Activated CD8-positive, alpha-beta T cell treated with anti-CD3 and anti-CD28 coated beads for 36 hours (primary cell): ENCODE measurements around the gene FSD2. TPM values are rescaled to one million over a fixed set of nuclear protein-coding genes. Genes with fewer than 3 reads are reported as not detected.
"Not testable (repeated sequence)": the region's sequence is repeated elsewhere in the genome, so short reads cannot be mapped to it uniquely, and the experiment has no call there.

Experiments
- ATAC-seq: fragments of 200-7000 bp; cut with Tn5 transposase; one replicate; pipeline ENCODE4 v1.10.0; 2021; ENCODE audit warnings: mild to moderate bottlenecking, moderate library complexity
- CTCF ChIA-PET: fragments of 350-600 bp; sonication (Branson Sonifier 250); formaldehyde crosslinking; loops from one replicate; lab custom pipeline; 2021; ENCODE audit warnings: antibody characterized with exemption; lab: Charles Lee
- POLR2A ChIA-PET: fragments of 350-600 bp; sonication (Branson Sonifier 250); formaldehyde crosslinking; loops from one replicate; lab custom pipeline; 2021; ENCODE audit warnings: antibody characterized with exemption; lab: Charles Lee
- DNase-seq: peaks from one replicate; pipeline ENCODE4 v3.0.0-alpha.2; 2020
- H3K27ac Mint-ChIP-seq: one replicate; pipeline ENCODE4 v1.8.0; 2021; ENCODE audit warnings: mild to moderate bottlenecking, mixed read lengths
- H3K27me3 Mint-ChIP-seq: one replicate; pipeline ENCODE4 v1.8.0; 2021; ENCODE audit warnings: mixed read lengths
- H3K36me3 Mint-ChIP-seq: one replicate; pipeline ENCODE4 v1.8.0; 2021; ENCODE audit warnings: low read depth, mixed read lengths
- H3K4me1 Mint-ChIP-seq: one replicate; pipeline ENCODE4 v1.8.0; 2021; ENCODE audit warnings: low read depth, mixed read lengths
- H3K4me3 Mint-ChIP-seq: one replicate; pipeline ENCODE4 v1.8.0; 2021; ENCODE audit warnings: mild to moderate bottlenecking, moderate library complexity, mixed read lengths
- H3K9me3 Mint-ChIP-seq: one replicate; pipeline ENCODE4 v1.8.0; 2021; ENCODE audit warnings: mixed read lengths
- intact Hi-C: fragments of 100-400 bp; cut with micrococcal nuclease; formaldehyde crosslinking; loops from one replicate; pipeline ENCODE4 v1.10.0; 2022
- total RNA-seq, 2 experiments: library from RNA; stranded (reverse); gene quantifications; one replicate each; pipeline ENCODE4 v1.2.3, GENCODE V29; 2021
- TF ChIP-seq, protein P1 (sequence below): fragments of 200-600 bp; IDR thresholded peaks from one replicate; pipeline ENCODE4 v1.8.0; 2022; ENCODE audit warnings: antibody characterized with exemption, mild to moderate bottlenecking

Gene FSD2
- total RNA-seq, 2 experiments from 2014 or later = not detected

DNA sequence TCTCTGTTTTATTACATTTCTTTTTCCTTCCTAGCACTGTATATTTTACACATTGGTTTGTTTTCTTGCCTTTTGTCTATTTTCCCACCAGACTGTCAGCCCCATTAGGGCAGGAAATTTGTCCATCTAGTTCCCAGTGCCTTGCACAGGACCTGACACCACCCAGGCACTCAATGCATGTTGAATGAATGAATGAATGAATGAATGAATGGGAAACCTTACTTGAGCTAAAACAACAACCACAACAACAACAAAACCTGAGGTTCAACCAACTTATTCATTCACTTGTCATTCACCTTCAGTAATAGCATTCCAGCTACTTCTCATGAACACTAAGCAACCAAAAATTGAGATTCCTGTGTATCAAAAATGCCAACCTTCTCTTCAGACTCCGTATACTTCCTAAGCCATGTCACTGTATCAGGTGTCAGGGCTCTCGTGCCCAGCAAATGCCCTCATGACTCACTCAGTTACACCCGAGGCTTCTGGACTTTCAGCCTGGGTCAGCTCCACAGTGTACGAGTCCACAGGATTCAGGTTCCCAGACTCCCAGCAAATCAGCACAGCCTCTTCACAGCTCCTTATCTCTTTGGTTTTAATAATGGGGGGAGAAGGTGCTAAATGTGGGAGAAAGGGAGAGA is 37.3 kb downstream of the FSD2 start:
- intact Hi-C loops = no loop called here

DNA sequence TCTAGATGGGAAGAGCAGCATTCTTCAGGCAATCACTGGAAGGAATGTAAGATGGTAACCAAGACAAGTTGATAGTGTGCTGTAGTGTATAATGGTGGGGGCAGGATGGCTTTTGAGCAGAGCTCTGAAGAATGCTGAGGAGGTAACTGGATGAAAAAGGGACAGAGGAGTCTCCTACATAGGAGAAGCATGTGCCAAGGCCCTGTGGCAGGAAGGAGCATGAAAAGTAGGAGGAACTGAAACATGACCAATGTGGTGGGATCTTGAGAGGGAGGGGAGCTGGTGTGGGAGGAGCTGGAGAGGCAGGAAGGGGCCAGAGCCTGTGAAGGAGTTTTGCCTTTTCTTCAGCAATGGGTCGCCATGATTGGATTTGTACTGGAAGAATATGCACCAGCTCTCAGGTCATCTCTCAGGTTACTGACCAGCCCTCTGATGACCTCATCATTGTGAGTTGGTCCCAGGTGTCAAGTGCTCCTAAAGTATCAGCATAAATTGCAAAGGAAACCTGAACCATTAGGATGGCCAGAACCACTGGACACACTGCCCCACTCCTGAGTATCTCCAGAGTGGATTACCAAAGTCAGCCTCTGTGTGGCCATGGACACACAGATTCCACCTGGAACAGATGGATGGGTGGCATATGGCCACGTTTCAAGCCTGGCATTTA is 38.6 kb downstream of the FSD2 start:
- TF ChIP-seq, protein P1, sequence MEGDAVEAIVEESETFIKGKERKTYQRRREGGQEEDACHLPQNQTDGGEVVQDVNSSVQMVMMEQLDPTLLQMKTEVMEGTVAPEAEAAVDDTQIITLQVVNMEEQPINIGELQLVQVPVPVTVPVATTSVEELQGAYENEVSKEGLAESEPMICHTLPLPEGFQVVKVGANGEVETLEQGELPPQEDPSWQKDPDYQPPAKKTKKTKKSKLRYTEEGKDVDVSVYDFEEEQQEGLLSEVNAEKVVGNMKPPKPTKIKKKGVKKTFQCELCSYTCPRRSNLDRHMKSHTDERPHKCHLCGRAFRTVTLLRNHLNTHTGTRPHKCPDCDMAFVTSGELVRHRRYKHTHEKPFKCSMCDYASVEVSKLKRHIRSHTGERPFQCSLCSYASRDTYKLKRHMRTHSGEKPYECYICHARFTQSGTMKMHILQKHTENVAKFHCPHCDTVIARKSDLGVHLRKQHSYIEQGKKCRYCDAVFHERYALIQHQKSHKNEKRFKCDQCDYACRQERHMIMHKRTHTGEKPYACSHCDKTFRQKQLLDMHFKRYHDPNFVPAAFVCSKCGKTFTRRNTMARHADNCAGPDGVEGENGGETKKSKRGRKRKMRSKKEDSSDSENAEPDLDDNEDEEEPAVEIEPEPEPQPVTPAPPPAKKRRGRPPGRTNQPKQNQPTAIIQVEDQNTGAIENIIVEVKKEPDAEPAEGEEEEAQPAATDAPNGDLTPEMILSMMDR = no peak
- ATAC-seq (no peak), DNase-seq (no peak)
- Mint-ChIP-seq H3K36me3 (peaks cover 3% of the 10 kb centered on the region), H3K4me1 (peaks cover 11% of the 10 kb centered on the region), H3K27me3 (no peaks in the 10 kb centered on the region), H3K27ac (no peak overlapping the region), H3K9me3 (no peaks in the 10 kb centered on the region), H3K4me3 (no peak overlapping the region)
- ChIA-PET POLR2A (interaction anchor here (1.2 kb wide), 1 partner anchor 227 kb away, joined by 3 read pairs; the partner anchor contains the start of gene RPS17), CTCF (interaction anchor here (1.4 kb wide), 1 partner anchor 15 kb away, joined by 3 read pairs; no protein-coding TSS in a partner anchor)
- intact Hi-C loops = no loop called here

More for the DNA sequence above, 37.3 kb downstream of the FSD2 start:
- POLR2A ChIA-PET = interaction anchor here (1.1 kb wide), 1 partner anchor 18 kb away, joined by 3 read pairs; no protein-coding TSS in a partner anchor
- CTCF ChIA-PET = interaction anchor here (1.4 kb wide), 2 partner anchors 10 to 14 kb away, joined by 3 read pairs; no protein-coding TSS in a partner anchor
- DNase-seq = no peak
- Mint-ChIP-seq H3K36me3 (peaks cover 3% of the 10 kb centered on the region), H3K9me3 (no peaks in the 10 kb centered on the region), H3K27ac (no peak overlapping the region), H3K4me1 (peaks cover 4% of the 10 kb centered on the region), H3K4me3 (no peak overlapping the region), H3K27me3 (no peaks in the 10 kb centered on the region)
- TF ChIP-seq, protein P1 = no peak
- no peak for ATAC-seq

DNA sequence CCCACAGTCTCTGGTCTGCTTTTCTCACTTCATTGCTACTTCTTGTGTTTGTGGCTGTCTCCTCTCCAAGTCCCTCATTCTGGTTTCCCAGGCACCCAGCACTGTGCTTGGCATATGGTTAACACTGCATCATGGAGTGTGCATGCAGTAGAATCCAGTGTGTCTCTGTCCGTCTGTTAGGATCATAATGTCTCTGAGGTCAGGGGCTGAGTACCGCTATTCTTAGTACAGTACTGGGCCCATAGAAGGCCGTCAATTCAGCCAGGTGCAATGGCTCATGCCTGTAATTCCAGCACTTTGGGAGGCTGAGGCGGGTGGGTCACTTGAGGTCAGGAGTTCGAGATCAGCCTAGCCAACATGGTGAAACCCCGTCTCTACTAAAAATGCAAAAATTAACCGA is 39.7 kb downstream of the FSD2 start:
- H3K36me3 Mint-ChIP-seq, H3K27me3 Mint-ChIP-seq, H3K4me3 Mint-ChIP-seq, ATAC-seq, CTCF ChIA-PET, intact Hi-C loops, DNase-seq, H3K27ac Mint-ChIP-seq, H3K9me3 Mint-ChIP-seq: not testable (repeated sequence)
- POLR2A ChIA-PET = interaction anchor here (0.9 to 1.5 kb wide), 3 partner anchors 10 to 226 kb away, joined by 3 to 5 read pairs (median 3); partner anchors contain the start of gene RPS17
- peaks cover 11% of the 10 kb centered on the region for H3K4me1 Mint-ChIP-seq

DNA sequence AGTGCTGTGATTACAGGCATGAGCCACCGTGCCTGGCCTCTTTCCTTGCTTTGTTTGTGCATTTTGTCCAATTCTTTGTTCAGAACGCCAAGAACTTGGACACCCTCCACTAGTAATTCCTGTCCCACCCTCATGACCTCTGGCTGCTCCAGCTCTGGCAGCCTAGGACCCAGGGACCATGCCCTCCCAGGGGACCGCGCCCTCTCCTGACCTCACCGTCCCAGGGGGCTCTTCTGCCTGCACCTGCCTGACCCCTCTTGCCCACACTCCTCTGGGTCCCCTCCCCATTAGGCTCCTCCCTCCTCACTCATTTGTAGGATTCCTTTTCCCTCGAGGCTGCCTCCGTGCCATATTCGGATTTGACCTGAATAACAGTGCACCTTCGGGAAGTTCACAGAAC is 41.1 kb downstream of the FSD2 start:
- no peak overlapping the region for H3K27ac Mint-ChIP-seq
- ChIA-PET CTCF (no interaction called here), POLR2A (no interaction called here)

DNA sequence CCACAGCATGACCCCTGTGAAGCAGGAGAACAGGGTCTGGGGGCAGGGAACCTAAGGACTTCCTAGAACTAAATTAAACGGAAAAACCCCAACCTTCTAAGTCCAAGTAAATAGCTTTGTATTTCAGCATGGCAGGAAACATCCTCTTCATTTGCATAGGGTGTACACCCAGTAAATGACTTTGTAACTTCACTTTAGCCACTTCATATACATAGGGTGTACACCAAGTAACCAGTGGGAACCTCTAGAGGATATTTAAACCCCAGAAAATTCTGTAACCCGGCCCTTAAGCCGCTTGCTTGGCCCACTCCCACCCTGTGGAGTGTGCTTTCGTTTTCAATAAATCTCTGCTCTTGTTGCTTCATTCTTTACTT is 41.8 kb downstream of the FSD2 start:
- intact Hi-C loops = no loop called here

More for the DNA sequence above, 41.1 kb downstream of the FSD2 start:
- Mint-ChIP-seq H3K4me1 (peaks cover 11% of the 10 kb centered on the region), H3K4me3 (no peak overlapping the region), H3K36me3 (peaks cover 3% of the 10 kb centered on the region), H3K9me3 (no peaks in the 10 kb centered on the region), H3K27me3 (no peaks in the 10 kb centered on the region)
- TF ChIP-seq, protein P1 = no peak
- DNase-seq (no peak), ATAC-seq (no peak)
- intact Hi-C loops = no loop called here

More for the DNA sequence above, 41.8 kb downstream of the FSD2 start:
- Mint-ChIP-seq H3K36me3 (peaks cover 3% of the 10 kb centered on the region), H3K27me3 (no peaks in the 10 kb centered on the region), H3K4me3 (no peak overlapping the region), H3K9me3 (no peaks in the 10 kb centered on the region), H3K4me1 (peaks cover 11% of the 10 kb centered on the region), H3K27ac (no peak overlapping the region)
- TF ChIP-seq, protein P1 = no peak
- POLR2A ChIA-PET = no interaction called here
- ATAC-seq (no peak), DNase-seq (no peak)
- CTCF ChIA-PET = no interaction called here
